Medulla oblongata (tissue), 1 donor: Measurements from ENCODE around the gene TMEM271.
"Not testable (repeated sequence)": the region's sequence is repeated elsewhere in the genome, so short reads cannot be mapped to it uniquely, and the experiment has no call there.

ENCODE experiments used
- DNase-seq: peaks from one replicate; pipeline ENCODE4 v3.0.0-alpha.2; 2015; ENCODE audit errors: extremely low spot score

Gene TMEM271

GRCh38 chr4:578451-579443 is 2.7 kb upstream of the TMEM271 start:
- no peak for DNase-seq

- no peak for DNase-seq
These were observed 1.7 kb upstream of the TMEM271 start for GRCh38 chr4:577499-578450.

GRCh38 chr4:576991-577498 is 950 bp upstream of the TMEM271 start:
- DNase-seq, result no peak

- no peak for DNase-seq
These were observed 584 bp downstream of the TMEM271 start for GRCh38 chr4:575281-576141.

GRCh38 chr4:574346-575161 is 1.5 kb downstream of the TMEM271 start:
- no peak for DNase-seq

- DNase-seq, result no peak
These were observed 2.8 kb downstream of the TMEM271 start for GRCh38 chr4:573122-573892.

- DNase-seq, result no peak
These were observed 3.5 kb downstream of the TMEM271 start for GRCh38 chr4:572594-572993.

GRCh38 chr4:571838-572572 is 4.1 kb downstream of the TMEM271 start:
- DNase-seq, result no peak

GRCh38 chr4:570754-571153 is 5.3 kb downstream of the TMEM271 start:
- no peak for DNase-seq

GRCh38 chr4:569958-570667 is 6.0 kb downstream of the TMEM271 start:
- DNase-seq, result no peak

- DNase-seq, result no peak
These were observed 7.1 kb downstream of the TMEM271 start for GRCh38 chr4:568962-569361.

- DNase-seq, result no peak
These were observed 7.8 kb downstream of the TMEM271 start for GRCh38 chr4:568351-568652.

- no peak for DNase-seq
These were observed 8.4 kb downstream of the TMEM271 start for GRCh38 chr4:567457-568350.

- DNase-seq, result no peak
These were observed 9.4 kb downstream of the TMEM271 start for GRCh38 chr4:566508-567295.

- no peak for DNase-seq
These were observed 10.1 kb downstream of the TMEM271 start for GRCh38 chr4:566035-566434.

- not testable (repeated sequence) for DNase-seq
These were observed 10.5 kb downstream of the TMEM271 start for GRCh38 chr4:565614-566013.
